Activated CD4-positive, CD25-positive, alpha-beta regulatory T cell treated with anti-CD3 and anti-CD28 coated beads, Interleukin-2, amount 50 U/mL, for 16 hours (primary cell): ENCODE results near the gene SLC35G1.

Experiments
- DNase-seq: peaks from one replicate; pipeline ENCODE4 v3.0.0-alpha.2; 2020; ENCODE audit warnings: low read depth, low spot score

SLC35G1 gene

DNA sequence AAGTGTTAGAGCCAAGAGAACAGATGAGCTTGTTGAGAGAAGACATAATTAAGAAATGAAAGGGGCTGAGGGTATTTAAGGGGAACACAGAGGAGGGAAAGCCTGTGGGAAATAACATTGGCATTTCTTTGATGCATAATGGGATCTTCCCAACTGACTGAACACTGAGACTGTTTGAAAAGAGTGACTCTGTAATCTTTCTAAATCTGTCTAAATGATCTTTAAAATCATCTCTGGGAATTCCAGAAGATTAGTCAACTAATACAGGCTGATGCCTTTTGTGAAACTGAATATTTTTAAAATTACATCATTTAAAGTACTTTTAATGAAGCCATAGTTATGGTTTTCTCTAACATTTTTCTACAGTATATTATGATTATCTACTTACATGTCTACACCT lies 17.4 kb upstream of the SLC35G1 start:
- no peak for DNase-seq

DNA sequence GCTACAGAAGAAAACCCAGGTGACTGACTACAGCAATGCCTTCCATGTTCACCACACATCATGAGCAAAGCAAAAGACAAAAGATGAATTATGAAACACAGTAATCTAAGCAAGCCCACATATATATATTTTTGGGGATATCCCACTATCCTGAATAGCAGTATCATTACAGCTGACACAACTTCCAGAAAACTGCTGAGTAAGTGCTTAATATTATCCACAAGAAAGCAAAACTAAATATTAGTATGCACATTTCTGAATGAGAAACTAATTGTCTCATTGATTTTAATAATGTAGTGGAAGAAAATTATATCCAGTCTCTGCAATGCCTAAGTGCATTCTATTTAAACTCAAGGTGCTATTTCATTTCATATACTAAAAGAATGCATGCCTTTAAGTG lies 14.5 kb upstream of the SLC35G1 start:
- no peak for DNase-seq

DNA sequence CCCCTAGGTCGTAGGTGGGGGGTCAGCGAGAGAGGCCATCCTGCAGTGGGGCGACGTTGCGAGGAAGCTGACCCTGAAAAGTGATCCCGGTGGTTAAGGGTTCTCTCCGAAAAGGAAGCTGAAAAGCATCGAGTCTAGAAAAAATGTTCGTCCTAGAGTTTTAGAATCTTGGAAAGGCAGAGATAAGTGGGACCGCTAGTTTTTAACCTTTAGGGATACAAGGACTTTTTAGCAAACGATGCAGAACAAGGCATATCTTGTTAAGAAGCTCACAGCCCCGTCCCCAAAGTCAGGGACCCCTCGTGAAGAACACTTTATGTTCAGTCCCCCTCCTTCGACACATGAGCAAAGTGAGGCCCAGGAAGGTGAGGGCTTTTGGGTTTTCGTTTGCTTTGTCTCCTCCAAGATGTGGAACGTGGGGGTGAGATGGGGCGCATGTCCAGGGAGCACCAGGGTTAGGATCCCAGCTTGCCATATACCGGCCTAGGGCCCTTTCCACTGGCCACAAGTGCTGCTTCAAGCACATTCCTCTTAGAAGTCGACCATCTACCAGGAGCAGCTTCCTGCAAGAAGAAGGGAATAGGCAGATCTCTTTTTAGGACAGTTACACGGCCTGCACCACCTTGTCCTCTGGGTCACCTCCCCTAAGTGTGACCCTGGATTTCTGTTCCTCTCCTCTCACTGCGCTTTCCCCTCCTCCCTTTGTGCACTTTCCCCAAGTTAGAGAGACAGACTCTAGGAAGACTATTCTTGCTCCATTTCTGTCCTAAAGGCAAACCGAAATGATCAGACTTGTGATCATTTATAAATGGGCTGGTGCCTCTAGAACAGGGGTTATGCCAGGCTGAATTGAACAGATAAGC lies 969 bp downstream of the SLC35G1 start:
- no peak for DNase-seq

GRCh38 chr10:93897070-93897780 lies 3.4 kb downstream of the SLC35G1 start:
- no peak for DNase-seq

GRCh38 chr10:93899109-93899508 lies 5.3 kb downstream of the SLC35G1 start:
- DNase-seq: no peak

- DNase-seq: no peak
Measured at GRCh38 chr10:93903051-93903450, 9.3 kb downstream of the SLC35G1 start.

DNA sequence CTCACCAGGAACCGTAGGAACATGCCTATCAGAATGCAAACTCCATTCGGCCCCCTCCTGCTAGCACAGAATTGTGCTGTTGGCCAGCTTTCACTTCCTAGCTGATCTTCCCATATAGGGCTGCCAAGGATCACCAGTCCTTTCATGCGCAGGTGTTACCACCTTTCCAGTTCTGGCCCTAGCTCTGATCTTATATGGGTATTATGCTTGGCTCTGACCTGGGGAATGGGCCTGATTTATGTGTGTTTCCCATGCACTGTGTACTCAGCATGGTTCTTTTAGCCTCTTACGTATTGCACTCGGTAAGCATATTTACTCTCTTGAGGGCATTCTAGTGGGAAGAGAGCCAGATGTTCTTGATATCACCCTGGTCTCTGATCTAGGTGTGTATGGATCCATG lies 11.1 kb downstream of the SLC35G1 start:
- no peak for DNase-seq

GRCh38 chr10:93907059-93907458 lies 13.3 kb downstream of the SLC35G1 start:
- no peak for DNase-seq

DNA sequence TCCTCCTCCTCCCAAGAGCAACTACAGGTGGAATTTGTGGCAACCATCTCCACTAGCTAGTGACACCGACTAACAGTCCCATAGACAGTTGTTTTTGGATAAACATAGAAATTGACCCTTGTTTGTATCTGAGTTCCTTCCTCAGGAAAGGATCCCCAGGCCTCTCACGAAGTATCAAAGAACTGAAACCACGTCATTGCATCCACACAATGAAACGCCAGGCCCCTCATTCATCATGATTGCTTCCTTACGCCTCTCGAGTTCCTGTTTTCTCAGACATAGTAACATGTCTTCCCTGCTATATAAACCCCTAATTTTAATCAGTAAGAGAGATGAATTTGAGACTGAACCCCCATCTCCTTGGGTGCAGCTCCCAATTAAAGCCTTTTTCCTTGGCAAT lies 18.1 kb downstream of the SLC35G1 start:
- no peak for DNase-seq

GRCh38 chr10:93912444-93912843 lies 18.7 kb downstream of the SLC35G1 start:
- no peak for DNase-seq

- DNase-seq: no peak
Measured at GRCh38 chr10:93913706-93914105, 19.9 kb downstream of the SLC35G1 start.

DNA sequence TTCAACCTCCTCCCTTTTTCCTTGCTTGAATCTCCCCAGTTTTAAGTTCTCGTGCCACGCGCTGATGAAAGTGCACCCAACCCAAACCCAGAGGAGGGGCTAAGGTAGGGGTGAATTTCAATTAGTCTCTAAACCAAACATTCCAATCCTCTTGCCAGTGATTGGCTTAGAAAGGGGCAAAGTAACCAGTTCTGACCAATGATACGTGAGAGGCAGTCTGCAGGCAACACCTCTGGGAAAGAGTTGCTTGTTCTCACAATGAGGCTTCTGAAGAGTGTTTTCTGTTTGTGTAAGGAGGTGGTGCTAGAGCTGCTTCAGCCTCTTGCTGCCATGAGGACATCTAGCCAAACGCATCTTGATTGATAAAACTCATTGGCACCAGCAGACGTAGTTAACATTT lies 21.8 kb downstream of the SLC35G1 start:
- DNase-seq: no peak

DNA sequence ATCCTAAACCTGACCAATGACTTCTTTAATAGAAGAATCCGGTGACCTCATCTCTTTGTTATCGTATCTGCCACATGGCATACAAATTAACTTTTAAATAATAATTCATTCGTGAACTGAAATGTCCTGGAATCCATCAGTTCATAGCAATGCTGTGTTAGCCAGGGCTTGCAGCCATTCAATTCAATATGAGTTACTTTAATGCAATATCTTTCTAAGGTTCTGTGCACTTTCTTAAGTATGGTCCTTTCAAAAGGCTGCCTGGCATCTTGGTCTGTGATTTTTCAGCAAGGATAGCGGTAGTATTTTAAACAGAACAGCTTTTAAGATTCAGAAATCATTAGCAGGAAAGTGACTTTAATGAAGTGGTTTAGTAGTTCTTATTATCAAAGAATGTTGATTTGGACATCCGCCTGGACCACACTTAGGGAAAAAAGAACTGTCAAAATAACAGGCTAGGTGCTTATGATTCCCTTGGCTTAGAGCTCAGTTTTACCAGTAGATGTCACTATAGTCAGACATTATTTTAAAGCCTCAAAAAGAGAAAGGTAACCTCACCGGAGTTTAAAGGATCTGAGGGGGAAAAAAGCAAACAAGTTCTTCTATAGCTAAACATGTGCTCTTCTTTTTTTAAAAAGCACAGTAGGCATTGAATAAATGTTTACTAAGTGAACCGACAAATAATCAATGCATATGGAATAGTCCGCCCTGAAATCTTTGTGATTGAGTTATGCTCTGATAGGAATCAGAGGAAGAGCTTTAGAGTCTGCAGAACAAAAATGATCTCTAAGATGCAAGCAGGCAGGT lies 22.7 kb downstream of the SLC35G1 start:
- DNase-seq: no peak

- no peak for DNase-seq
Measured at GRCh38 chr10:93917064-93917391, 23.2 kb downstream of the SLC35G1 start.

DNA sequence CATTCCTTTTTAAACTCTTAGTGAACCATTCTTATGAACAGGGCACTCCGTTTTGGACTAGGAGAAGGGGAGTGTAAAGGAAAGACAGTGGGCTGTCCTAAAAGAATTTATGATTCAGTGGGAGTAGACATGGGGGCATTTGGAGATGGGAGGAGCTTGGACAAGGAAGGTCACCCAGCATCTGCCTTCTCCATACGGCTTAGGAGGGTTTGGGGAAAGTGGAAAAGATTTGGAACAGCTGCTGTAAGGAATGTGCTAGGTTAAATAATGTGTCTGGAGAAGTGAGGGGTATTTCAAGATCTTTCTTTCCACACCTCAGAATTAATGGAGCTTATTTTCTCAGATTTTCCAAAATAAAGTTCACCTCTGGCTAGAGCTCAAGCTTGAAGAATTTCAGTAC lies 24.0 kb downstream of the SLC35G1 start:
- no peak for DNase-seq

GRCh38 chr10:93921338-93921737 lies 27.6 kb downstream of the SLC35G1 start:
- no peak for DNase-seq

DNA sequence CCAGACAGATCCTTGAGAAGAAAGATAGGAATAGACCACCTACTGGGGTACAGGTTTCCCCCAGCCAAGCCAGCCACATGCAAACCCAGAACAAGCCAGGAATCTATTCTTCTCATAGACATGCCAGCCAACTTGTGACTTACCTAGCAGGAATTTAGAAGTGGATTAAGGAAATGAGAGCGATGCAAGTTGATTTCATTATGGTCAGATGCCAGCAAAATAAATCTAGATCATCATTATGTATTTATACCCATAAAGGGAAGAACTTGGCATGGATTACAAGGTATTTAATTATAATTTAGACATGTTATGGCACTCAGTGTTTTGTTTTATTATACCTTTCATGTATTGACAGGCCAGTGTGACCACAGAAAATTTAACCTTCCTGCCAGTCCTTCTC lies 32.8 kb downstream of the SLC35G1 start:
- DNase-seq: no peak

DNA sequence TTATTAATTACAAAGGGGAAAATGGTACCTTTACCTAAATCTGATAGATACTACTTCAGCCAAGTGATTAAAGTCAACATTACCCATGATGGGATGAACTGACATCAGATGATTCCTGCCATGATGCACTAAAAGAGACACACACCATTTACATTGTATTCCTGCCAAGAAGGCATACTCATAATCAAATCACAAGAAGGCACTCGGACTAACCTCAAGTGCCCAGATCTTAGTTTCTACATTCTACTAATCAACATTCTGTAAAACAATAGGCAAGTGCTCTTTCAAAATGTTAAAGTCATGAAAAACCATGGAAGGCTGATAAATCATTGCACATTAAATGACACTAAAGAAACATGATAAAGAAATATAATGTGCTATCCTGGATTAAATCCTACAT lies 44.4 kb downstream of the SLC35G1 start:
- no peak for DNase-seq

- DNase-seq: no peak
Measured at GRCh38 chr10:93940881-93941280, 47.1 kb downstream of the SLC35G1 start.

DNA sequence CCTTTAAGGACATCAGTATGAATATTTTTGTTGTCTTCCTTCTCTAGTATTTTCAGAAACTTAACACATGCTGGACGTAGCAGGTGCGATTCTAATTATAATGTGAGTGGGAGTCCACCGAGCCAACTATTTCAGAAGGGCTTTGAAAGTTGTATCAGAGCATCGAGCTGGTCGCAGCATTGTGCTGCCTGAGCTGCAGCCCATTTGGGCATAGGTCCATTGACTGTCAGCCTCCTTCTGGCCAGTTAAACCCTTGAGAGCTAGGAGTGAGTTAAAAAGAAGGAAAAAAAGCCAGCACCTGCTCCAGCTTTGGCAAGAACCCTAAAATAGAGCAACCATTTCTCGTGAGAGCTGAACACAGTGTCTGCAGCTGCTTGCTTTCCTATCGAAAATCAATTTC lies 47.8 kb downstream of the SLC35G1 start:
- no peak for DNase-seq

- no peak for DNase-seq
Measured at GRCh38 chr10:93945819-93946218, 52.0 kb downstream of the SLC35G1 start.

DNA sequence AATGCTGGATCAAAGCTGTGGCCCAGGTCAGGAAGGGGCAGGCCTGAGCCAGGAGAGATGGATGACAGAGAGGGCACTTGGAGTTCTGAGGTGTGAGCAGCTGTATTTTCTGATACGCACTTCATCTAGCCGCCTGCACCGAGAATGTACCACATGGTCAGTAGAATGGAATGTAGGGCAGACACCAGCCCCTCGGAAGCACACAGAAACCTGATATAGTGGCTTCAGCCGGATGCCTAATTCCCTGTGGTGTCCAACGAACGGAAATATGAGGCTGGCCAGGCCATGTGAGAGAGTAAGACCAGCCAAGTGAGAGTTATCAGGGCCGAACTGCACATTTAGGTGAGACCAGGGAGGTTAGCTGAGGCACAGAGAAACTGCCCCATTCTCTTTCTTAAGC lies 53.3 kb downstream of the SLC35G1 start:
- no peak for DNase-seq

GRCh38 chr10:93947524-93947923 lies 53.7 kb downstream of the SLC35G1 start:
- no peak for DNase-seq
